OCI-LY1 (cell line): ENCODE measurements around the gene EXD3.

Experiments
- H2AFZ ChIP-seq: fragments of 200-600 bp; sonication (generic), shearing (Covaris generic); 2 replicates; pipeline ENCODE4 v1.6.0; 2014; ENCODE audit warnings: antibody characterized with exemption, mild to moderate bottlenecking, low read length
- H3F3A ChIP-seq: fragments of 200-600 bp; sonication (generic), shearing (Covaris generic); 2 replicates; pipeline ENCODE4 v1.6.0; 2014; ENCODE audit warnings: mild to moderate bottlenecking, antibody characterized with exemption, low read length, moderate library complexity; ENCODE audit not compliant: insufficient read depth
- H3K27ac ChIP-seq: fragments of 200-600 bp; sonication (generic); 2 replicates; pipeline ENCODE4 v1.5.1; 2014; ENCODE audit warnings: low read length, mixed run types, mild to moderate bottlenecking, low read depth; ENCODE audit not compliant: poor library complexity, severe bottlenecking
- H3K27me3 ChIP-seq: fragments of 200-600 bp; sonication (generic); 2 replicates; pipeline ENCODE4 v1.6.0; 2014; ENCODE audit warnings: antibody characterized with exemption, mild to moderate bottlenecking, low read length, moderate library complexity; ENCODE audit not compliant: insufficient read depth
- H3K36me3 ChIP-seq: fragments of 200-600 bp; sonication (generic); 2 replicates; pipeline ENCODE4 v1.6.1; 2014; ENCODE audit warnings: mild to moderate bottlenecking, antibody characterized with exemption, low read length, moderate library complexity, mixed read lengths; ENCODE audit not compliant: insufficient read depth
- H3K4me1 ChIP-seq: fragments of 200-600 bp; sonication (generic); 2 replicates; pipeline ENCODE4 v1.5.1; 2014; ENCODE audit warnings: mild to moderate bottlenecking, low read length, moderate library complexity; ENCODE audit not compliant: insufficient read depth, severe bottlenecking
- H3K4me2 ChIP-seq: fragments of 200-600 bp; sonication (generic), shearing (Covaris generic); 2 replicates; pipeline ENCODE4 v1.6.1; 2014; ENCODE audit warnings: low read length
- H3K4me3 ChIP-seq: fragments of 200-600 bp; sonication (generic); 2 replicates; pipeline ENCODE4 v1.5.1; 2014; ENCODE audit warnings: low read length, low read depth, mild to moderate bottlenecking, mixed read lengths; ENCODE audit not compliant: poor library complexity, severe bottlenecking
- H3K79me2 ChIP-seq: fragments of 200-600 bp; shearing (Covaris generic); 2 replicates; pipeline ENCODE4 v1.6.1; 2016; ENCODE audit warnings: mixed run types, low read length, mixed read lengths; ENCODE audit not compliant: insufficient read depth
- H3K9ac ChIP-seq: fragments of 200-600 bp; sonication (generic), shearing (Covaris generic); 2 replicates; pipeline ENCODE4 v1.6.1; 2014; ENCODE audit warnings: mild to moderate bottlenecking, low read length, mixed read lengths
- H3K9me2 ChIP-seq: fragments of 200-600 bp; sonication (generic), shearing (Covaris generic); 2 replicates; pipeline ENCODE4 v1.6.1; 2014; ENCODE audit warnings: low read depth, mild to moderate bottlenecking, low read length, mixed read lengths
- H3K9me3 ChIP-seq: fragments of 200-600 bp; shearing (Covaris generic); 2 replicates; pipeline ENCODE4 v1.6.1; 2014; ENCODE audit warnings: low read length, mixed read lengths
- H4K20me1 ChIP-seq: fragments of 200-600 bp; sonication (generic), shearing (Covaris generic); 2 replicates; pipeline ENCODE4 v1.6.0; 2016; ENCODE audit warnings: mild to moderate bottlenecking, low read length; ENCODE audit not compliant: insufficient read depth
- CTCF ChIP-seq: fragments of 200-600 bp; sonication (generic), shearing (Covaris generic); IDR thresholded peaks from 2 replicates; pipeline ENCODE4 v1.5.1; 2017; ENCODE audit warnings: mild to moderate bottlenecking, antibody characterized with exemption, low read length, moderate library complexity, mixed read lengths
- EZH2 ChIP-seq: fragments of 200-600 bp; sonication (generic), shearing (Covaris generic); IDR thresholded peaks from 2 replicates; pipeline ENCODE4 v1.8.0; 2017; ENCODE audit warnings: borderline replicate concordance, mixed run types, mild to moderate bottlenecking, antibody characterized with exemption, low read length, moderate library complexity, mixed read lengths

The EXD3 gene

DNA sequence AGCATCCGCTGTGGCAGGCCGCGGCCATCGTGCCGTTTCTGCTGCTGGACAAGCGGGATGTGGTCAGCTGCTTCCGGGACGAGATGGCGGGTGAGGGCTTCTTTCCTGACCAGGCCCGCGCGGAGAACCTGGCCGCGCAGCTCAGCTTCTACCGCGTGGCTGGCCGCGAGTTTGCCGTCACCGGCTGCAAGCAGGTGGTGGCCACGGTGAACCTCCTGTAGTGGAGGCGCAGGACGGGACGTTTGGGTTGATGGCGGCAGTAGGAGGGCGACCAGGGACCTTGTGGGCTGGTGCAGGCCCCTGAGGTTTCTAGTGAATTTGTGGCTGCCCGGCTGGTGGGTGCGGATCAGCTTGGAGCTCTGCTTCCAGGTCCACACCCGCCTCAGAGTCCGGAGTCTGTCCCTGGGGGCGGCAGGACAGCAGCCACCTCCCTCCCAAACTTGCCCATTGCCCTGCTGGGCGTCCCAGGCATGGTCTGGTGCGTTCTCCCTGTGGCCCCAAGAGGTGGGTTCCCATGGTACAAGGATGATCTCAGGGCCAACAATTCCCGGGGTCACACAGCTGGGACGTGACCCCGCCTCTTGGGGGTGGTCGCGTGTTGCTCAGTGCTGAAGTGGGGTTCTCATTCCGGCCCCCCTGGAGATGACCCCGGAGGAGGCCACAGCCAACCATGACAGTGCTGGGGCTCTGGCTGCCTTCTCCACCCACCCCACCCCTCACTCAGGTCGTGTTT lies 143.1 kb downstream of the EXD3 start:
- H3K4me3 ChIP-seq = peak overlapping the region; percentile 48
- no peaks in the 10 kb centered on the region for H3K36me3 ChIP-seq
- no peak for TF ChIP-seq CTCF
- TF ChIP-seq EZH2 = no peak

GRCh38 chr9:137278721-137279711 lies 143.9 kb downstream of the EXD3 start:
- H2AFZ ChIP-seq = no peak overlapping the region
- no peaks in the 10 kb centered on the region for H4K20me1 ChIP-seq
- H3F3A ChIP-seq = 0 out of 2 replicates have a peak, but pooled peaks cover 4% of the 10 kb centered on the region
- no peaks in the 10 kb centered on the region for H3K27me3 ChIP-seq
- H3K9ac ChIP-seq = no peak overlapping the region
- H3K4me1 ChIP-seq = peaks cover 55% of the 10 kb centered on the region
- no peak for TF ChIP-seq EZH2
- no peak for TF ChIP-seq CTCF
- no peaks in the 10 kb centered on the region for H3K9me3 ChIP-seq
- no peak overlapping the region for H3K27ac ChIP-seq
- H3K4me3 ChIP-seq = peak overlapping the region; percentile 57
- H3K9me2 ChIP-seq = no peaks in the 10 kb centered on the region
- H3K79me2 ChIP-seq = no peaks in the 10 kb centered on the region
- no peak overlapping the region; the same call in 1 of the 2 replicates for H3K4me2 ChIP-seq
- no peaks in the 10 kb centered on the region; the same call in 1 of the 2 replicates for H3K36me3 ChIP-seq

More for the DNA sequence above, 143.1 kb downstream of the EXD3 start:
- Histone ChIP-seq H3F3A (0 out of 2 replicates have a peak, but pooled peaks cover 4% of the 10 kb centered on the region), H3K79me2 (no peaks in the 10 kb centered on the region), H3K27ac (no peak overlapping the region), H3K9me2 (no peaks in the 10 kb centered on the region), H3K4me1 (peaks cover 47% of the 10 kb centered on the region), H2AFZ (no peak overlapping the region), H3K4me2 (peak overlapping the region; percentile 72), H3K9me3 (no peaks in the 10 kb centered on the region), H4K20me1 (no peaks in the 10 kb centered on the region), H3K9ac (no peak overlapping the region; the same call in 1 of the 2 replicates), H3K27me3 (no peaks in the 10 kb centered on the region)

DNA sequence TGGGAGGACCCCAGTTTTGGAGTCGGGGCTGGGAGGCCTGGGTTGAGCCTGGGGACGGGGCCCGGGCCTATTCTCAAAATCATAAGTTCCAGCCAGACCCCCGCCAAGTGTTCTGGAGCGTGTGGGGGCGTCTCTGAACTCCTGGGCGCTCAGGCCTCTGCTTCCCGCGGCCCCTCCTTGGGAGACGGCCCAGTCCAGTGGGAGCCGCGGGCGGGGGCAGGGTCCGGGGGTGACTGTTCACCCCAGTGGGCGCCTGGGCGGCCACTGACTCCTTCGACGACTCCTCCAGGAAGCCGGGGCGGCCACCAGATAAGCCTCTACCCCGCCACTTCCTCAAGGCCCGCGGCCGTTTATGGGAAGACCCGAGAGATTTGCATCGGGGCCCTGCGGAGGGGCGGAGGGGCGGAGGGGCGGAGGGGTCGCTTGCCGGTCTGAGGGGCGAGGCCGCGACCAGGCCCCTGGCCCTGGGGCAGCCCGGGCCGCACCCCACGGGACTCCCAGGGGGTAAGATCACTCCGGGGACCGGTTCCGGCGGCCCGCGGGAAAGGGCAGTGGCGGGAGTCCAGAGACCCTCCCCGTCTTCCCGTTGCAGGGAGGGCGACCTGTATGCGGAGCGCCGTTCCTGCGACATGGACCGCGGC lies 144.8 kb downstream of the EXD3 start:
- Histone ChIP-seq H3K79me2 (no peaks in the 10 kb centered on the region), H3K9me2 (no peaks in the 10 kb centered on the region), H3K27ac (peak overlapping the region; percentile 83), H3K36me3 (peaks cover 5% of the 10 kb centered on the region), H3K4me3 (peak overlapping the region; percentile 57), H2AFZ (no peak overlapping the region), H3K9ac (peak overlapping the region; percentile 58), H3K4me1 (peaks cover 64% of the 10 kb centered on the region), H4K20me1 (no peaks in the 10 kb centered on the region), H3K9me3 (no peaks in the 10 kb centered on the region), H3F3A (0 out of 2 replicates have a peak, but pooled peaks cover 4% of the 10 kb centered on the region), H3K27me3 (no peaks in the 10 kb centered on the region), H3K4me2 (peak overlapping the region; percentile 64)
- no peak for TF ChIP-seq CTCF
- no peak for TF ChIP-seq EZH2
